ENCODE measurements around the gene ITFG1. TPM values are rescaled to one million over a fixed set of nuclear protein-coding genes. Genes with fewer than 3 reads are reported as not detected.
A peak's percentile ranks its signal among the peaks of the same experiment; 100 is the strongest.
"Not testable (repeated sequence)": the region's sequence is repeated elsewhere in the genome, so short reads cannot be mapped to it uniquely, and the experiment has no call there.

The ITFG1 gene
- polyA plus RNA-seq, 1 donor from 2014 or later: 18.1 TPM

DNA sequence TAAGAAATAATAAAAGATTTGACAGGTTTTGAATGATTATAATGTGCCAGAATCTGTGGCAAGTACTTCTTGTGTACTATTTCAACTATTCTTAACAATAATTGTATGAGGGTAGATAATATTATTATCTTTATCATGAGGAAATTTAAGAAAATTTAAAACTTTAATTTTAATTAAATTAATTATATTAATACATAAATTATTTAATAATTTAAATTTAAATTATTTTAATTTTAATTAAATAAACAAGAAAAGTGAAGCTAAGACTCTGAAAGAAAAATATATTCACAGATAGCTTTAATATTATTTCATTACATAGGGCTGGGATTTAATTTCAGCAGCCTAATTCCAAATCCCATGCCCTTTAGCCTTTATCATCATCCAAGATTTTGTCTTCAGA lies 285.7 kb downstream of the ITFG1 start:
- no peaks in the 10 kb centered on the region for H3K27me3 Mint-ChIP-seq
- H3K9me3 Mint-ChIP-seq: no peaks in the 10 kb centered on the region
- H3K4me3 Mint-ChIP-seq: no peak overlapping the region
- peaks cover 0 to 2% (median 0%) of the 10 kb centered on the region in 3 donors for H3K4me1 Mint-ChIP-seq
- peaks cover 2% of the 10 kb centered on the region for H3K36me3 Mint-ChIP-seq
- no peak overlapping the region for H3K27ac Mint-ChIP-seq

GRCh38 chr16:47162670-47163420 lies 298.0 kb downstream of the ITFG1 start:
- Mint-ChIP-seq H3K9me3 (no peaks in the 10 kb centered on the region), H3K36me3 (peaks cover 3% of the 10 kb centered on the region), H3K4me1 (no peaks in the 10 kb centered on the region), H3K27ac (no peak overlapping the region), H3K4me3 (no peak overlapping the region), H3K27me3 (no peaks in the 10 kb centered on the region)

- Mint-ChIP-seq H3K4me1 (no peaks in the 10 kb centered on the region), H3K4me3 (no peak overlapping the region), H3K27me3 (no peaks in the 10 kb centered on the region), H3K36me3 (peaks cover 7% of the 10 kb centered on the region), H3K9me3 (peaks cover 0 to 1% (median 0%) of the 10 kb centered on the region in 3 donors), H3K27ac (no peak overlapping the region)
Measured at GRCh38 chr16:47161464-47161863, 299.4 kb downstream of the ITFG1 start.

- no peak overlapping the region for H3K4me3 Mint-ChIP-seq
- no peaks in the 10 kb centered on the region for H3K27me3 Mint-ChIP-seq
- no peaks in the 10 kb centered on the region for H3K4me1 Mint-ChIP-seq
- H3K36me3 Mint-ChIP-seq: peaks cover 8% of the 10 kb centered on the region
- no peak overlapping the region for H3K27ac Mint-ChIP-seq
- H3K9me3 Mint-ChIP-seq: peaks cover 0 to 1% (median 0%) of the 10 kb centered on the region in 3 donors
Measured at GRCh38 chr16:47160422-47160821, 300.4 kb downstream of the ITFG1 start.

DNA sequence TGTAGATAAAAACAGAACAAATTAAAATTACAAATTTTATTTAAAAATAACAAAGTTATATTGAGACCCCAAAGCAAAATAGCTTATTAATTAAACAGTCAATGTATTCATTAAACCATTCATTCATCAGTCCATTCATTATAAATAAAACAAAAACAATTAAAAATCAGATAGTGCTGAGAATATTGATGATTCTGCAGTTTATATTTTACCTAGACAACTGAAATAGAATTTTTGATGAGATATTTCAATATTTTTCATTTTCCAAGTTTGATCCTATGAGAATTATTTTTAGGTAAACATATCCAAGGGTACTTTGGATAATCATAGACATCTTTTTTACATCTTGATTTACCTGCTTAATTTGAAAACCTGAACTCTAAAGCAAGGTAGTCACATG lies 301.9 kb downstream of the ITFG1 start:
- Mint-ChIP-seq H3K4me3 (no peak overlapping the region), H3K27ac (no peak overlapping the region), H3K36me3 (peaks cover 9% of the 10 kb centered on the region), H3K27me3 (no peaks in the 10 kb centered on the region), H3K9me3 (peaks cover 0 to 1% (median 0%) of the 10 kb centered on the region in 3 donors), H3K4me1 (no peaks in the 10 kb centered on the region)

GRCh38 chr16:47156680-47157215 lies 304.1 kb downstream of the ITFG1 start:
- H3K9me3 Mint-ChIP-seq: peaks cover 2 to 8% (median 4%) of the 10 kb centered on the region in 3 donors
- peaks cover 21% of the 10 kb centered on the region for H3K36me3 Mint-ChIP-seq

DNA sequence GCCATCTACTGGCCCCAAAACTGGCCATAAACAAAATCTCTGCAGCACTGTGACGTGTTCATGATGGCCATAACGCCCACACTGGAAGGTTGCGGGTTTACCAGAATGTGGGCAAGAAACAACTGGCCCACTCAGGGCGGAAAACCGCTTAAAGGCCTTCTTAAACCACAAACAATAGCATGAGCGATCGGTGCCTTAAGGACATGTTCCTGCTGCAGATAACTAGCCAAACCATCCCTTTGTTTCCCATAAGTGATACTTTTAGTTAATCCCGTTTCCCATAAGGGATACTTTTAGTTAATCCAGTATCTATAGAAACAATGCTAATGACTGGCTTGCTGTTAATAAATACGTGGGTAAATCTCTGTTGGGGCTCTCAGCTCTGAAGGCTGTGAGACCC lies 308.4 kb downstream of the ITFG1 start:
- H3K36me3 Mint-ChIP-seq: peaks cover 19% of the 10 kb centered on the region

More at GRCh38 chr16:47156680-47157215, 304.1 kb downstream of the ITFG1 start:
- H3K27ac Mint-ChIP-seq: peak overlapping the region in 1 of 3 donors; percentile 90
- no peaks in the 10 kb centered on the region for H3K4me1 Mint-ChIP-seq
- H3K27me3 Mint-ChIP-seq: no peaks in the 10 kb centered on the region
- no peak overlapping the region for H3K4me3 Mint-ChIP-seq

GRCh38 chr16:47150067-47150466 lies 310.8 kb downstream of the ITFG1 start:
- Mint-ChIP-seq H3K27me3 (no peaks in the 10 kb centered on the region), H3K4me1 (no peaks in the 10 kb centered on the region), H3K4me3 (peak overlapping the region in 1 of 4 donors; percentile 44), H3K9me3 (peaks cover 2 to 8% (median 2%) of the 10 kb centered on the region in 3 donors), H3K27ac (no peak overlapping the region), H3K36me3 (peaks cover 14% of the 10 kb centered on the region)

More for the DNA sequence above, 308.4 kb downstream of the ITFG1 start:
- H3K9me3 Mint-ChIP-seq, H3K4me3 Mint-ChIP-seq, H3K4me1 Mint-ChIP-seq, H3K27me3 Mint-ChIP-seq: not testable (repeated sequence)
- H3K27ac Mint-ChIP-seq: peak overlapping the region in 1 of 3 donors; percentile 31

- Mint-ChIP-seq H3K4me3 (peak overlapping the region; percentile 81 to 95 (median 91)), H3K9me3 (no peaks in the 10 kb centered on the region), H3K36me3 (no peaks in the 10 kb centered on the region), H3K27ac (peak overlapping the region; percentile 69 to 91 (median 89)), H3K4me1 (peaks cover 6 to 18% (median 15%) of the 10 kb centered on the region in 3 donors), H3K27me3 (no peaks in the 10 kb centered on the region)
Measured at GRCh38 chr16:47144559-47144877, 316.3 kb downstream of the ITFG1 start.

DNA sequence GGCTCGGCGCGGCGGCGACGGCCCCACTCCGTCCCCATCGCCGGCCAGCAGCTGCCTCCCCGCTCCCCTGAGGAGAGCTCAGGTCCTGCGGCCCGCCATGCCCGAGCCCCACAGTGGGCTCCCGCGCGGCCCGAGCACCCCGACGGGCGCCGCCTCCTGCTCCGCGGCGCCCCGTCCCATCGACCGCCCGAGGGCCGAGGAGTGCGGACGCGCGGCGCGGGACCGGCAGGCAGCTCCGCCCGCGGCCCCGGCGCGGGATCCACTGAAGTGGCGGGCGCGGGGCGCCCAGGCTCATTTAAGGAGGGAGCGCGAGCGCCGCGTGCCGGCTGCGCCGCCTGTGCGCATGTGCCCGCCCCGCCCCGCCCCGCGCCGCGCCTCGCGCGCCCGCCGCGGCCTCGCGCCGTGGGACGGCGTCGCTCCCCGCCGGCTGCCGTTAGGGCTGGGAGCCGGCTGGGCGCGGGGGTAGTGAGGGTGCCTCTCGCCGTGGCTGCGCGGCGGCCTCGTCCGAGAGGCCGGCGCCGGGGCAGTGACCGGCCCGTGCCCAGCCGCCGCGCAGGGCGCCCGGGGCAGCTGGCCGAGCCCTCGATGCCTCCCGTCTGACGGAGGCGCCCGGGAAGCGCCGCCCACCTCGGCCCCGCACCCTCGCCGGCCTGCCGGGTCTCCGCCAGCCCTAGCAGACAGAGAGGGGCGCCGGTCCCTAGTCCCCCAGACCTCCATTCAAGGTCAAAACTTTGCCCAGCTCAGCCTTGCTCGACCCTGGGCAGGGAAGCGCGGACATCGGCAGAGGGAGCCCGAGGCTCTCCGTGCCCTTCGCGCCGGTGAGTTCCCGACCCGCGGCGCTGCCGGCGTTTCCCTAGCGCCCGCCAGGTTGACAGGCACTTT lies 316.9 kb downstream of the ITFG1 start, which contains the start of gene NETO2:
Gene NETO2, minus strand, starts transcription at position 269 of the 882 bp plus-strand sequence. CDS start 333 bp downstream, outside the sequence.
- Mint-ChIP-seq H3K27me3 (no peaks in the 10 kb centered on the region), H3K27ac (peak within 1 kb of the TSS; percentile 69 to 91 (median 89)), H3K36me3 (no peaks in the 10 kb centered on the region), H3K4me1 (peaks cover 6 to 18% (median 15%) of the 10 kb centered on the region in 3 donors), H3K4me3 (peak within 1 kb of the TSS; percentile 84 to 95 (median 92)), H3K9me3 (no peaks in the 10 kb centered on the region)

DNA sequence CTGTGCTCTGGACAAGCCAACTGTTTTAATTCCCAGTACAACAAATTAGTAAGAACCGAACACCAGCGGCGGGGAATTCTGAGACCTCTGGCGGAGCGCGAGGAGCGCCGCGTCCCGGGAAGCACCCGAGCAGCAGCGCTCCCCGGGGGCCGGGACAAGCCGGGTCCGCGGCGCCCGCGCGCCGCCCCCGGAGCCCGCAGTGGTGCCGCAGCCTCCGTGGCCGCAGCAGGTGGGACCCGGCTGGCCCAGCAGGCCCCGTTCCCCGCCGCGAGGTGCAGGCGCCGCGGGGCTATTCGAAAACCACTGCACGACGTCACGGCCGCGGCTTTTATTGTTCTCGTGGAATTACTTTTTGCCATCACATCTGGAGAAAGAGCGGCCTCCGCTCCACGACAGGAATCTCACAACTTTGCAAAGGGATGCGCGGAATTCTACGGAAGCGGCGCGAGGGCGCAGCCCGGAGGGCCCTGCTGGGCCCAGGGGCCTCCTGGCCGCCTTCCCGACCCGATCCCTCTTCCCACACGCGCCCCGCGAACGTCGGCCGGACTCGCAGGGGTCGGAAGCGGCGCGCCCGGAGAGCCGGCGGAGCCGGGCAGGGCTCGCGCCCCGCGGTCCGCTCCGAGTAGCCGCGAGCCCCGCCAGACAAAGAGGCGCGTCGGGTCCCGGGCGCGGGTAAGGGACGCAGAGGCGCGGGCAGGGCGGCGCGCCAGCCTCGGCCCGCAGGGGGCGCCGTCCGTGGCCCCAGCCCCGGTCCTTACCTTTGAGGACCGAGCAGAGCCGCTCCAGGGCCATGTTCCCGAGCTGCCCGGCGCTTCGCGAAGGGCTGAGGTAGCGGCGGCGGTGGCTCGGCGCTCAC lies 317.8 kb downstream of the ITFG1 start:
- Mint-ChIP-seq H3K4me1 (peaks cover 6 to 24% (median 17%) of the 10 kb centered on the region in 3 donors), H3K36me3 (no peaks in the 10 kb centered on the region), H3K27me3 (no peaks in the 10 kb centered on the region), H3K9me3 (no peaks in the 10 kb centered on the region), H3K4me3 (peak overlapping the region; percentile 83 to 96 (median 89)), H3K27ac (peak overlapping the region; percentile 24 to 47 (median 34))

- H3K9me3 Mint-ChIP-seq: no peaks in the 10 kb centered on the region
- H3K4me3 Mint-ChIP-seq: peak overlapping the region; percentile 83 to 96 (median 89)
- H3K27ac Mint-ChIP-seq: peak overlapping the region; percentile 24 to 47 (median 34)
- no peaks in the 10 kb centered on the region for H3K36me3 Mint-ChIP-seq
- H3K4me1 Mint-ChIP-seq: peaks cover 6 to 24% (median 17%) of the 10 kb centered on the region in 3 donors
- no peaks in the 10 kb centered on the region for H3K27me3 Mint-ChIP-seq
Measured at GRCh38 chr16:47142486-47142820, 318.4 kb downstream of the ITFG1 start.

- H3K36me3 Mint-ChIP-seq: no peaks in the 10 kb centered on the region
- H3K27me3 Mint-ChIP-seq: no peaks in the 10 kb centered on the region
- no peaks in the 10 kb centered on the region for H3K9me3 Mint-ChIP-seq
- H3K4me3 Mint-ChIP-seq: peak overlapping the region; percentile 83 to 96 (median 89)
- peak overlapping the region; percentile 24 to 47 (median 34) for H3K27ac Mint-ChIP-seq
- H3K4me1 Mint-ChIP-seq: peaks cover 6 to 24% (median 17%) of the 10 kb centered on the region in 3 donors
Measured at GRCh38 chr16:47141773-47142485, 318.9 kb downstream of the ITFG1 start.

DNA sequence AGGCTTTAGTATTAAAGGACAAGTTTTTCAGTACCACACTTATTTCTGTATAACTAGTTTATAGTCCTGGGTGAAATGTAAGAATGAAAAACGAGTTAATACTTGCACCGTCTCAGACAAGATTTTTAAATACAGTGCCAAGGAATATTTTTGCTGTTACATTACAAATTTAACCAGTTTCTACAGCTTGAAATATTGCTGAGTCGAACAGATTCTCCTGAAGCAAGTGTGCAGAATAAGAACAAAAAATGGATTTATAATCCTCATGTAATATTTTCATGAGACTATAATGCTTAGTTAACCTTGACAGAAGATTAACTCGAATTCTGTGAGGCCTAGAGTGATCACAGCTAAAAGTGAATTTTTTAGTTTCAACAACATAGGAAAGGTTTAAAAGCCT lies 320.2 kb downstream of the ITFG1 start:
- Mint-ChIP-seq H3K4me1 (peaks cover 6 to 24% (median 17%) of the 10 kb centered on the region in 3 donors), H3K27ac (no peak overlapping the region), H3K4me3 (no peak overlapping the region), H3K9me3 (no peaks in the 10 kb centered on the region), H3K36me3 (no peaks in the 10 kb centered on the region), H3K27me3 (no peaks in the 10 kb centered on the region)
